ENCODE data around the gene GNG7.

GRCh38 chr19:2483084-2483483 lies 219.4 kb downstream of the GNG7 start:
- TF ChIP-seq CTCF (IDR thresholded peaks at IDR 0.05; ENCODE audit: low read length) (no peak), EZH2 (optimal IDR thresholded peaks at IDR 0.05; ENCODE audit: low read depth, low read length) (no peak)

All from MM.1S (cell line).